AML-193 (cell line): ENCODE data around the gene ID3.
A peak's percentile ranks its signal among the peaks of the same experiment; 100 is the strongest.

ENCODE experiments used
- DNase-seq, 2 experiments: peaks; one replicate each; lab custom pipeline; 2025; lab: John Stamatoyannopoulos, UW

ID3 gene

GRCh38 chr1:23526329-23527041 lies 32.8 kb downstream of the ID3 start:
- no peak for DNase-seq

- no peak for DNase-seq
Observed at GRCh38 chr1:23525558-23526250, 33.6 kb downstream of the ID3 start.

DNA sequence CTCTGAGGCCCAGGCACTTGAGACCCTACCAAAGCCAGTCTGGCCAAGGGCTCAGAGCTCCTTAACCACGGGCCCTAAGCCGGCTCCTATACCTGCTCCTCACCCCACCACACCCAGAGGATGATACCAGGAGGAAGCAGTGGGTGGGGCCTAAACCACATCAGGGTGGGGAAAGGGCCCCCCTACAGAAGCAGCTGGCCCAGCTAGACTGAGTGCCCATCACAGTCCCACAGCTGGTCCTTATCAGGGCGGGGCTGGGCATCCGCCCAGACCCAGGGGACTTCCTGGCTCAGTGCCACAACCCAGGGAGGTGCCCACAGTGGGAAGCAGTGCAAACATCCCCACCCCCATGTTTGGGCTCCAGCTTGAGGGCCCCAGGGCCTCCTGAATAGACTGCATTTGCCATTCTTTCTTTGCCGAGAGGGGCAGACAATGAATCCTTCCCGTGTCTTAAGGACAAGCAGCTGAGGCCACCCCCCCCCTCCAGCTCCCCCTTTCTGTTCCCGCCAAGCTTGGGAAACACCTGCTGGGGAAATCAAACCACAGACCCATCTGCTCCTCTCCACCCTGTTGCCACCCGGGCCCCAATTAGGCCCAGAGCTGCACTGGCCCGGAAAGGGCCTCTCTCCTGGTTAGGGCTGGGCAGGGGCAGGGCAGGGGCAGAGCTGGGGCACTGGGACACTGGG lies 34.4 kb downstream of the ID3 start:
- no peak for DNase-seq

GRCh38 chr1:23524163-23524562 lies 35.1 kb downstream of the ID3 start:
- no peak for DNase-seq

- DNase-seq: peak; percentile 85 to 92
Observed at GRCh38 chr1:23522244-23522982, 36.9 kb downstream of the ID3 start.

- DNase-seq: no peak
Observed at GRCh38 chr1:23521588-23521987, 37.7 kb downstream of the ID3 start.

GRCh38 chr1:23517581-23517980 lies 41.7 kb downstream of the ID3 start:
- DNase-seq: no peak

GRCh38 chr1:23515905-23516304 lies 43.4 kb downstream of the ID3 start:
- DNase-seq: no peak

GRCh38 chr1:23514111-23514679 lies 45.1 kb downstream of the ID3 start:
- no peak for DNase-seq

DNA sequence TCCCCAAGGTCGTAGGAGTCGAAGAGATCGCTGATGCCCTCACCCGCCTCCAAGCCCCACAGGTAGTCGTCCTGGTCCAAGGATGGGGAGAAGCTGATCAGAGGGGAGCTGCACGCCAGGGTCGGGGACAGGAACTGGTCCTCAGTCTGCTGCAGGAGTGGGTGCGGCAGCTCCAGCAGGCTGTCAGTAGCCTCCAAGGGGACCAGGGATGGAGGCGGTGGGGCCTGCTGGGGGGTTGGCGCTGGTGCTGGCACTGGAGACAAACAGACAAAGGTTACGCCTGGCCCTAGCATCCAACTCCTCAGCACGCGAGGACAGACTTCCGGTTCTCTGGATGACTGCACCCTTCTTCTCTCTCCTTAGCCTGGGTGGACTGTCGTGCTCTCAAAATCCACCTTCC lies 49.4 kb downstream of the ID3 start:
- DNase-seq: no peak
